ENCODE data around the gene AARS2. TPM values are rescaled to one million over a fixed set of nuclear protein-coding genes. Genes with fewer than 3 reads are reported as not detected.

AARS2 gene
- total RNA-seq, 2 donors from 2014 or later: 6.0 to 8.8 TPM

GRCh38 chr6:44310241-44310640, 2.9 kb downstream of the AARS2 start:
- DNase-seq (ENCODE audit: low spot score) (no peak), ATAC-seq (ENCODE audit: insufficient number of reproducible peaks, low FRiP score, low read depth) (no peak)
- Histone ChIP-seq H3K4me3 (no peak overlapping the region), H3K27ac (no peak overlapping the region), H3K27me3 (replicated peaks; ENCODE audit: insufficient read depth) (no peaks in the 10 kb centered on the region), H3K4me1 (ENCODE audit: control insufficient read depth in 1 of 2, low read depth in 2 of 2) (peaks cover 6 to 12% of the 10 kb centered on the region in 2 donors), H3K9me3 (no peaks in the 10 kb centered on the region), H3K36me3 (peaks cover 23% of the 10 kb centered on the region)
- no peak for TF ChIP-seq CTCF (IDR thresholded peaks at IDR 0.05)

GRCh38 chr6:44309631-44310030, 3.5 kb downstream of the AARS2 start:
- DNase-seq (ENCODE audit: low spot score): no peak
- H3K4me3 ChIP-seq: no peak overlapping the region
- ATAC-seq (ENCODE audit: insufficient number of reproducible peaks, low FRiP score, low read depth): no peak
- H3K9me3 ChIP-seq: no peaks in the 10 kb centered on the region
- no peak overlapping the region for H3K27ac ChIP-seq
- H3K27me3 ChIP-seq (replicated peaks; ENCODE audit: insufficient read depth): no peaks in the 10 kb centered on the region
- H3K4me1 ChIP-seq (ENCODE audit: control insufficient read depth in 1 of 2, low read depth in 2 of 2): peaks cover 6 to 12% of the 10 kb centered on the region in 2 donors
- TF ChIP-seq CTCF (IDR thresholded peaks at IDR 0.05): no peak
- peaks cover 25% of the 10 kb centered on the region for H3K36me3 ChIP-seq

GRCh38 chr6:44309092-44309491, 4.1 kb downstream of the AARS2 start:
- no peak for ATAC-seq (ENCODE audit: insufficient number of reproducible peaks, low FRiP score, low read depth)
- H3K9me3 ChIP-seq: no peaks in the 10 kb centered on the region
- no peaks in the 10 kb centered on the region for H3K27me3 ChIP-seq (replicated peaks; ENCODE audit: insufficient read depth)
- no peak for TF ChIP-seq CTCF (IDR thresholded peaks at IDR 0.05)
- H3K4me3 ChIP-seq: no peak overlapping the region
- H3K4me1 ChIP-seq (ENCODE audit: control insufficient read depth in 1 of 2, low read depth in 2 of 2): peaks cover 6 to 12% of the 10 kb centered on the region in 2 donors
- DNase-seq (ENCODE audit: low spot score): no peak
- H3K36me3 ChIP-seq: peaks cover 31% of the 10 kb centered on the region
- H3K27ac ChIP-seq: no peak overlapping the region

- Histone ChIP-seq H3K27ac (no peak overlapping the region), H3K9me3 (no peaks in the 10 kb centered on the region), H3K4me3 (no peak overlapping the region), H3K36me3 (peaks cover 49% of the 10 kb centered on the region), H3K27me3 (replicated peaks; ENCODE audit: insufficient read depth) (no peaks in the 10 kb centered on the region), H3K4me1 (ENCODE audit: control insufficient read depth in 1 of 2, low read depth in 2 of 2) (peaks cover 2 to 5% of the 10 kb centered on the region in 2 donors)
- TF ChIP-seq CTCF (IDR thresholded peaks at IDR 0.05): no peak
- ATAC-seq (ENCODE audit: insufficient number of reproducible peaks, low FRiP score, low read depth) (no peak), DNase-seq (ENCODE audit: low spot score) (no peak)
These were observed 5.9 kb downstream of the AARS2 start for GRCh38 chr6:44307217-44307616.

- Histone ChIP-seq H3K4me3 (no peak overlapping the region), H3K4me1 (ENCODE audit: control insufficient read depth in 1 of 2, low read depth in 2 of 2) (peaks cover 0 to under 1% of the 10 kb centered on the region in 2 donors), H3K27me3 (replicated peaks; ENCODE audit: insufficient read depth) (no peaks in the 10 kb centered on the region), H3K36me3 (peaks cover 53% of the 10 kb centered on the region), H3K9me3 (no peaks in the 10 kb centered on the region), H3K27ac (no peak overlapping the region)
- DNase-seq (ENCODE audit: low spot score) (no peak), ATAC-seq (ENCODE audit: insufficient number of reproducible peaks, low FRiP score, low read depth) (no peak)
- TF ChIP-seq CTCF (IDR thresholded peaks at IDR 0.05): no peak
These were observed 6.4 kb downstream of the AARS2 start for GRCh38 chr6:44306710-44307109.

Data from thoracic aorta (tissue), 2 donors.